H9 (cell line): ENCODE data around the gene TRPM2. TPM values are rescaled to one million over a fixed set of nuclear protein-coding genes. Genes with fewer than 3 reads are reported as not detected.

Experiments
- DNase-seq: peaks from one replicate; pipeline ENCODE4 v3.0.0-alpha.2; 2017
- H2AFZ ChIP-seq: one replicate; pipeline ENCODE4 v1.6.1; 2013; ENCODE audit warnings: mild to moderate bottlenecking, low read length, control low read depth, moderate library complexity
- H2AK5ac ChIP-seq: 2 replicates; pipeline ENCODE4 v1.6.1; 2013; ENCODE audit warnings: low read length, control low read depth, mixed read lengths; ENCODE audit not compliant: insufficient read length
- H2BK120ac ChIP-seq: one replicate; pipeline ENCODE4 v1.6.1; 2013; ENCODE audit warnings: low read depth, mild to moderate bottlenecking, low read length, control low read depth, inconsistent platforms; ENCODE audit not compliant: poor library complexity, severe bottlenecking
- H2BK12ac ChIP-seq: 2 replicates; pipeline ENCODE4 v1.6.1; 2013; ENCODE audit warnings: low read length, control low read depth, mixed read lengths, low read depth; ENCODE audit not compliant: insufficient read length
- H2BK15ac ChIP-seq: 2 replicates; pipeline ENCODE4 v1.6.1; 2013; ENCODE audit warnings: low read depth, low read length, control low read depth
- H2BK20ac ChIP-seq: one replicate; pipeline ENCODE4 v1.6.1; 2013; ENCODE audit warnings: low read depth, mild to moderate bottlenecking, low read length, control low read depth, inconsistent platforms; ENCODE audit not compliant: poor library complexity, severe bottlenecking
- H2BK5ac ChIP-seq: 2 replicates; pipeline ENCODE4 v1.6.1; 2013; ENCODE audit warnings: low read length, control low read depth, mixed read lengths; ENCODE audit not compliant: insufficient read length
- H3K14ac ChIP-seq: 2 replicates; pipeline ENCODE4 v1.6.1; 2013; ENCODE audit warnings: low read length, control low read depth; ENCODE audit not compliant: insufficient read depth
- H3K18ac ChIP-seq: 2 replicates; pipeline ENCODE4 v1.6.1; 2013; ENCODE audit warnings: low read depth, mild to moderate bottlenecking, mixed read lengths, low read length, control low read depth; ENCODE audit not compliant: insufficient read length
- H3K23ac ChIP-seq: 2 replicates; pipeline ENCODE4 v1.6.1; 2013; ENCODE audit warnings: low read length, control low read depth, mixed read lengths, low read depth; ENCODE audit not compliant: insufficient read length
- H3K23me2 ChIP-seq: 2 replicates; pipeline ENCODE4 v1.6.1; 2013; ENCODE audit warnings: low read depth, mild to moderate bottlenecking, mixed read lengths, low read length, control low read depth; ENCODE audit not compliant: insufficient read length, poor library complexity, severe bottlenecking
- H3K27ac ChIP-seq: 2 replicates; pipeline ENCODE4 v1.5.1; 2013; ENCODE audit warnings: low read length, control low read depth, mixed read lengths, low read depth; ENCODE audit not compliant: insufficient read length
- H3K27me3 ChIP-seq: 2 replicates; pipeline ENCODE4 v1.6.1; 2013; ENCODE audit warnings: low read length, control low read depth, inconsistent platforms; ENCODE audit not compliant: insufficient read depth
- H3K4ac ChIP-seq: 2 replicates; pipeline ENCODE4 v1.6.1; 2013; ENCODE audit warnings: low read depth, mild to moderate bottlenecking, control low read depth, inconsistent platforms, low read length, moderate library complexity
- H3K4me1 ChIP-seq: 2 replicates; pipeline ENCODE4 v1.6.1; 2013; ENCODE audit warnings: low read length, control low read depth, inconsistent platforms; ENCODE audit not compliant: insufficient read depth
- H3K4me2 ChIP-seq: 2 replicates; pipeline ENCODE4 v1.6.1; 2013; ENCODE audit warnings: low read length, control low read depth, mixed read lengths; ENCODE audit not compliant: insufficient read length, insufficient read depth
- H3K56ac ChIP-seq: 2 replicates; pipeline ENCODE4 v1.6.1; 2013; ENCODE audit warnings: low read depth, mild to moderate bottlenecking, mixed read lengths, low read length, control low read depth; ENCODE audit not compliant: insufficient read length
- H3K79me1 ChIP-seq: 2 replicates; pipeline ENCODE4 v1.6.1; 2013; ENCODE audit warnings: low read depth, mild to moderate bottlenecking, moderate library complexity, low read length, control low read depth, inconsistent platforms; ENCODE audit not compliant: insufficient read depth, poor library complexity, severe bottlenecking
- H3K79me2 ChIP-seq: 2 replicates; pipeline ENCODE4 v1.6.1; 2013; ENCODE audit warnings: low read length, control low read depth, inconsistent platforms; ENCODE audit not compliant: insufficient read depth
- H3K9ac ChIP-seq: 2 replicates; pipeline ENCODE4 v1.6.1; 2013; ENCODE audit warnings: low read length, control low read depth, mixed read lengths; ENCODE audit not compliant: insufficient read length; ENCODE audit errors: extremely low read depth
- H3K9me3 ChIP-seq: one replicate; pipeline ENCODE4 v1.6.1; 2013; ENCODE audit warnings: low read depth, low read length, inconsistent platforms; ENCODE audit not compliant: control insufficient read depth
- H3T11ph ChIP-seq: one replicate; pipeline ENCODE4 v1.6.1; 2013; ENCODE audit warnings: mild to moderate bottlenecking, low read length, control low read depth, inconsistent platforms
- H4K20me1 ChIP-seq: one replicate; pipeline ENCODE4 v1.6.1; 2013; ENCODE audit not compliant: control insufficient read depth, insufficient read length, insufficient read depth
- H4K5ac ChIP-seq: 2 replicates; pipeline ENCODE4 v1.6.1; 2013; ENCODE audit warnings: low read depth, mild to moderate bottlenecking, mixed read lengths, low read length, control low read depth; ENCODE audit not compliant: insufficient read length
- H4K8ac ChIP-seq: replicated peaks from 2 replicates; pipeline ENCODE4 v1.6.1; 2013; ENCODE audit warnings: low read length, control low read depth, mixed read lengths, low read depth; ENCODE audit not compliant: insufficient read length
- H4K91ac ChIP-seq: 2 replicates; pipeline ENCODE4 v1.6.1; 2013; ENCODE audit warnings: low read depth, mild to moderate bottlenecking, moderate library complexity, mixed read lengths, low read length, control low read depth; ENCODE audit not compliant: insufficient read length
- H3K27ac Mint-ChIP-seq, 3 experiments: 2 replicates in 2 of 3; 3 replicates in 1 of 3; pipeline ENCODE4 v1.8.0; 2020 to 2021; ENCODE audit warnings: mixed read lengths in 3 of 3, mild to moderate bottlenecking in 1 of 3, moderate library complexity in 1 of 3
- H3K27me3 Mint-ChIP-seq: 2 replicates; pipeline ENCODE4 v1.8.0; 2021; ENCODE audit warnings: low read depth, mild to moderate bottlenecking, moderate library complexity, mixed read lengths
- H3K36me3 Mint-ChIP-seq, 3 experiments: 2 replicates in 2 of 3; 3 replicates in 1 of 3; pipeline ENCODE4 v1.8.0; 2020 to 2021; ENCODE audit warnings: low read depth in 3 of 3, mixed read lengths in 3 of 3; ENCODE audit not compliant: insufficient read depth in 1 of 3
- H3K4me1 Mint-ChIP-seq, 2 experiments: 2 replicates each; pipeline ENCODE4 v1.8.0; 2020; ENCODE audit warnings: mixed read lengths in 2 of 2
- H3K4me3 Mint-ChIP-seq, 2 experiments: 2 replicates in 1 of 2; 3 replicates in 1 of 2; pipeline ENCODE4 v1.8.0; 2020 to 2021; ENCODE audit warnings: mild to moderate bottlenecking in 2 of 2, mixed read lengths in 2 of 2, moderate library complexity in 1 of 2
- H3K9me3 Mint-ChIP-seq, 2 experiments: 2 replicates in 1 of 2; 3 replicates in 1 of 2; pipeline ENCODE4 v1.8.0; 2020; ENCODE audit warnings: mild to moderate bottlenecking in 2 of 2, mixed read lengths in 2 of 2, moderate library complexity in 1 of 2
- CTCF ChIP-seq: fragments of 200-600 bp; sonication (generic); conservative IDR thresholded peaks from 3 replicates; pipeline ENCODE4 v1.8.0; 2021; ENCODE audit warnings: antibody characterized with exemption, mild to moderate bottlenecking
- WGBS: extraction: QIAGEN DNeasy Blood & Tissue Kit; methylation state at CpG from one replicate; pipeline ENCODE4 v1.1.7; 2013; ENCODE audit warnings: missing lambda C conversion rate, low lambda C conversion rate, mixed read lengths; ENCODE audit not compliant: insufficient read length; ENCODE audit errors: extremely low coverage; 5-methylcytosine and 5-hydroxymethylcytosine counted together
- total RNA-seq: library from RNA; stranded (reverse); gene quantifications from 2 replicates; pipeline ENCODE4 v1.2.1, GENCODE V29; 2021

Gene TRPM2
- total RNA-seq, 1 experiment from 2014 or later, result 0.68 TPM

DNA sequence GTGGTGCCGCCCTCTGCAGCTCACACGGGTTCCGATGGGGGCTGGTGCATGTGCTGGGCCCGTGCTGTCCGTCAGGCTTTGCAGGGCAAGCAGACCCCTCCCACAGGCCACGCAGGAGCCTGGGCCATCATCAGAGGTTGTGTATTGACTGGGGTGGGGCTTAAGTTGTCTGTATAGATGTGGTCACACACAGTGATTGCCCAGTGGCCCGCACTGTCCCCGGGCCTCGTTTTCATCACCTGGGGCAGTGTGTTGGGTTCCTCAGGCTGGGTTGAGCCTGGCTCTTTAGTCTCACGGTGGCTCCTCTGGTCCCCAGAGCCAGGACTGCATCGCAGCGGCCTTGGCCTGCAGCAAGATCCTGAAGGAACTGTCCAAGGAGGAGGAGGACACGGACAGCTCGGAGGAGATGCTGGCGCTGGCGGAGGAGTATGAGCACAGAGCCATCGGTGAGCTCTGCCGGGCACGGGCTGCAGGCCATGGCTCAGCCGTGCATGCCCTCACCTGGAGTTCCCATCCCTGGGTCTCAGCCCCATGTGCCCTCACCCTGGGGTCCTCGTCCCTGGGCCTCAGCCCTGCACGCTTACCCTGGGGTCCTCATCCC is 44.1 kb downstream of the TRPM2 start:
- no peaks in the 10 kb centered on the region for H3K9me3 ChIP-seq
- H3K4me3 Mint-ChIP-seq, result no peak overlapping the region
- no peak overlapping the region for H2AFZ ChIP-seq
- no peaks in the 10 kb centered on the region for H4K20me1 ChIP-seq
- no peaks in the 10 kb centered on the region for H3K36me3 Mint-ChIP-seq
- no peak overlapping the region for H3K4me2 ChIP-seq
- no CpG with 5 or more reads among the region's 22 CpGs for WGBS
- H3K4me1 Mint-ChIP-seq, result no peaks in the 10 kb centered on the region; a peak in 1 of 4 replicates
- no peaks in the 10 kb centered on the region for H3K27me3 ChIP-seq
- no peak overlapping the region for H2AK5ac ChIP-seq
- no peaks in the 10 kb centered on the region for H3K79me1 ChIP-seq
- no peak overlapping the region for H3K27ac Mint-ChIP-seq
- no peak overlapping the region for H2BK20ac ChIP-seq
- no peaks in the 10 kb centered on the region for H3K79me2 ChIP-seq
- no peak overlapping the region for H2BK5ac ChIP-seq
- no peak overlapping the region for H3K4ac ChIP-seq
- H3K18ac ChIP-seq, result no peak overlapping the region
- H3K4me1 ChIP-seq, result no peaks in the 10 kb centered on the region
- H3K27me3 Mint-ChIP-seq, result no peaks in the 10 kb centered on the region; the same call in 1 of the 2 replicates
- no peak overlapping the region for H3T11ph ChIP-seq
- no peak overlapping the region for H3K27ac ChIP-seq
- H3K14ac ChIP-seq, result no peak overlapping the region; the same call in 1 of the 2 replicates
- H3K56ac ChIP-seq, result no peak overlapping the region
- no peak overlapping the region for H4K8ac ChIP-seq
- no peak for TF ChIP-seq CTCF
- H2BK15ac ChIP-seq, result no peak overlapping the region
- no peak overlapping the region for H4K5ac ChIP-seq
- H3K23ac ChIP-seq, result no peak overlapping the region
- H3K9me3 Mint-ChIP-seq, result no peaks in the 10 kb centered on the region
- H3K9ac ChIP-seq, result no peak overlapping the region
- H2BK12ac ChIP-seq, result no peak overlapping the region
- H2BK120ac ChIP-seq, result no peak overlapping the region
- no peak overlapping the region for H4K91ac ChIP-seq
- H3K23me2 ChIP-seq, result no peaks in the 10 kb centered on the region
- DNase-seq, result peak; percentile 23
